ENCODE data around the gene CDADC1.

GRCh38 chr13:49226613-49227012 is 21.1 kb upstream of the CDADC1 start:
- TF ChIP-seq EZH2 (IDR thresholded peaks at IDR 0.05) (no peak), POLR2AphosphoS5 (IDR thresholded peaks at IDR 0.05; ENCODE audit: borderline replicate concordance, low read depth, low read length) (no peak), FOXP2 (optimal IDR thresholded peaks at IDR 0.05; ENCODE audit: control extremely low read depth, extremely low read length, insufficient read depth) (no peak)

Measured in SK-N-MC (cell line).